HG03139 (cell line): ENCODE data around the gene DGCR6L.
"Not testable (repeated sequence)": the region's sequence is repeated elsewhere in the genome, so short reads cannot be mapped to it uniquely, and the experiment has no call there.

Experiments
- ATAC-seq: cut with Tn5 transposase; IDR thresholded peaks from one replicate; pipeline ENCODE4 v1.9.1; 2021; ENCODE audit not compliant: unreplicated experiment

The DGCR6L gene

DNA sequence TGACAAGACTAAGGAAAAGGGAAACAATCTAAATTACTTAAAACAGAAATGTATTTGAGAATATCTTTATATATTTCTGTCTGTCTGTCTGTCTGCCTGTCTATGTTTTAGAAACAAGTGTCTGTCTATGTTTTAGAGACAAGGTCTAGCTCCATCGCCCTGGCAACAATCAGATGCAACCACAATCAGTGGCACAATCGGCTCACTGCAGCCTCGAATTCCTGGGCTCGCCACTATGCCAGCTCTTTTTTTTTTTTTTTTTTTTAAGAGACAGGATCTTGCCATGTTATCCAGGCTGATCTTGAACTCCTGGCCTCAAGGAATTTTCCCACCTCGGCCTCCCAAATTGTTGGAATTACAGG is 8.7 kb upstream of the DGCR6L start:
- not testable (repeated sequence) for ATAC-seq

DNA sequence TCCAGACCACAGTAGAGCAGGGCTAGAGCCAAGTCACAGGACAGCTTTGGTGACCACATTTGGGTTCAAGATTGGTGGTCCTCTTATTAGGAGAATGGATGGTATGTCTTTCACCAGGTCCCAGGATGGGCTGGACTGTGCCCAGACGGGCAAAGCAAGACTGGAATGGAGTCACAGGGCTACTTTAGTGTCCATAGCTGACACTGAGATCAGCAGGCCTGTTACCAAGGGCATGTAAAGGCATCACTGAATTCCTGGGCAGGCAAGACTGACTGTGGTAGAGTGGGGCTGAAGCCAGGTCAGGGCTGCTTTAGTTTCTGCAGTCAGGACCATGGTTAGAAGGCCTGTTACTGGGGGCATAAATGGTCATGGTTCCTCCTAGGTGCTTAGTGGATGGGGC is 6.1 kb upstream of the DGCR6L start:
- not testable (repeated sequence) for ATAC-seq

- no peak for ATAC-seq
These were observed 4.3 kb upstream of the DGCR6L start for GRCh38 chr22:20324139-20324516.

- ATAC-seq: not testable (repeated sequence)
These were observed 1.8 kb upstream of the DGCR6L start for GRCh38 chr22:20321552-20322211.

- ATAC-seq: peak; percentile 9
These were observed 1.0 kb upstream of the DGCR6L start for GRCh38 chr22:20320659-20321551.

GRCh38 chr22:20319041-20319744 is 667 bp downstream of the DGCR6L start:
- no peak for ATAC-seq

GRCh38 chr22:20318043-20318688 is 1.7 kb downstream of the DGCR6L start:
- not testable (repeated sequence) for ATAC-seq

GRCh38 chr22:20317402-20318042 is 2.3 kb downstream of the DGCR6L start:
- not testable (repeated sequence) for ATAC-seq

- ATAC-seq: no peak
These were observed 2.9 kb downstream of the DGCR6L start for GRCh38 chr22:20316844-20317401.

GRCh38 chr22:20316217-20316843 is 3.5 kb downstream of the DGCR6L start:
- no peak for ATAC-seq

- no peak for ATAC-seq
These were observed 4.3 kb downstream of the DGCR6L start for GRCh38 chr22:20315337-20316216.

DNA sequence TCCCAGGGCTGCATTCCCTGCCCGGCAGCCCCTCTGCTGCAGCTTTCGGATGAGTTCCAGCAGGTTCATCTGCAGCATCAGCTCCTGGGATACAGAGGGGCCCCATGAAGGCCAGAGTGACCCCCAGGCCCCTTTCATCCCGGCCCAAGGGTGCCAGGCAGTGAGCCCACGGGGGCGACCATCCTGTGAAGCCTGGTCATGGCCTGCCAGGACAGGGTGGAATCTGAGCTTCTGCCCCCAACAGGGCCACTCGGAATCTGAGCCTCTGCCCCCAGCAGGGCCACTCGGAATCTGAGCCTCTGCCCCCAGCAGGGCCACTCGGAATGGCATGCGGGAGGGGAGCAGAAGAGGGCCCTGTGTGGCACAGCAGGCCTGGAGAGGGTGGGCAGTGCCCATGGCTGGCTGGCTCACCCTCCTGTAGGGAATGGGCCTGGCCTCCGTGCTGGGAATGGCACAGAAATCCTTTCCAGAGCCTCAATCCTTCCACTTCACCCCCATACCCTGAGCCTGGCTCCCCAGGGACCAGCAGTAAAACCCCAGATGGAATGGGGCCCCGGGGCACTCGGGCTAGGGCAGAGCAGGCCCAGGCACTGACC is 5.0 kb downstream of the DGCR6L start:
- not testable (repeated sequence) for ATAC-seq

GRCh38 chr22:20314206-20314605 is 5.7 kb downstream of the DGCR6L start:
- ATAC-seq: not testable (repeated sequence)

DNA sequence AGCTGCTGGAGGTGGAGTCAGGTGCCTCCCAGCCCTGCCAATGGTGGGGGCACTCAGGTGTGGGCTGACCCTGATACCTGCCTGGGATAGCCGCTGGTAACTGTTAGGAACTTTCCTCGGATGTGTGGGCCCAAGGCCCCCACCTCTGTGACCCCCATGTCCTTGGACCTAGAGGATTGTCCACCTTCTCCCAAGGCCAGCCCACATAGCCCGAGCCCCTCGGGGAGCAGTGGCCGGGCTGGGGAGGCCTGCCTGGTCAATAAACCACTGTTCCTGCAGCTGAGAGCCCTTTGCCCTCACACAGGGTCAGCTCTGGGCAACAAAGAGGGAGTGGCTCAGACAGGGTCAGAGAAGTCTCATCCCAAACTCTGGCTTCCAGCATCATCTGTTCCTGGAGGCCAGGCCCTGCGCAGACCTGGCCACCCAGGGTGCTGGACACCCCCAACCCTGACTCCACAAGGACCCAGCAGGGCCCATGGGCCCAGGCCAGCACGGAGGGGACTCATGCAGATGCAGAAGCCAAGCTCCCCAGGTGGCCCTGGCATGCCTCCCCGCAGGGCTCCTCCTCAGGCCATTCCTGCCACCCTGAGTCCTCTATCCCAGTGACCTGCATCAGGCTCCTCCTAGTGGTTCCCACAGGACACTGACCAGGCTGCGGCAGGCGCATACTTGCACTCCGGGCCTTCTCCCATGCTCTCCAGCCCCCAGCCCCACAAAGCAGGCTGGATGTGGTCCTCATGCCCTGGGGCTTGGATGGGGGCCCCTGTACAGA is 6.4 kb downstream of the DGCR6L start:
- ATAC-seq: not testable (repeated sequence)

DNA sequence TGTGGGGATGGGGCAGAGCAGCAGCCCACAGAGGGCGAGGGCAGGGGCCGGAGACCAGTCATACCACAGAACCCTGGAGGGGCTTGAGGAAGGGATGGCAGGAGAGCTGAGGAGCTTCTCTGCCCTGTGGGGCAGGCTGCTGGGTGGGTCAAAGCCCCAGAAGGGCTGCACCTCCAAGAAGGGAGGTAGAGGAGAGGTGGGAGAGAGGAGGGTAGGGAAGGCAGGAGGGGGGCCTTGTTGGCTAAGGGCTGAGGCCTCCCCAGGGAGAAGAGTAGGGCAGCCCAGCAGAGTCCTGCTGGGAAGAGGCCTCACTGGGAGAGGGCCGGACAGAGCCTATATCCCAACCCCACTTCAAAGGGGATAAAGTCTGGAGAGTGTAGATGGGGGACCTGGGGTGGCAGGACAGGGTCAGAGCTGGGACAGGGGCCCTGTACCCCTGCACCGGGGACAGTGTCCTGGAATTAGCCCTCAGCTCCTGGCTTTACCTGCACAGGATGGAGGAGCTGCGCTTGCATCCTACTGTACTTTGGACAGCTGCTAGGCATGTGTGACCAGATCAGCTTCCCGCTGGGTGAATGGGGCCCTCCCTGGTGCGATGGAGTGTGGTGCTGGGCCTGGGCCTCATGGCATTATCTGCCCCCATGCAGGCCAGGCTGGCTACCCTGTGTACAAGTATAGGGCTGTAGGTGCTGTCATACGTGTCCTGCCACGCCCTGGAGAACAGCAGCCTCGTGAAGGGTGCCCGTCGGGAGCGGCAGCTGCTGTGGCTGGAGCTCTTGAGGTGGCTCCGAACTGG is 7.3 kb downstream of the DGCR6L start:
- no peak for ATAC-seq

GRCh38 chr22:20311249-20312062 is 8.4 kb downstream of the DGCR6L start:
- not testable (repeated sequence) for ATAC-seq
